ENCODE measurements around the gene ST6GAL1. TPM values are rescaled to one million over a fixed set of nuclear protein-coding genes. Genes with fewer than 3 reads are reported as not detected.

The ST6GAL1 gene
- total and polyA plus RNA-seq, 2 of the 4 experiments (the other 2 are of a cell fraction), result 1.4 to 2.9 TPM

DNA sequence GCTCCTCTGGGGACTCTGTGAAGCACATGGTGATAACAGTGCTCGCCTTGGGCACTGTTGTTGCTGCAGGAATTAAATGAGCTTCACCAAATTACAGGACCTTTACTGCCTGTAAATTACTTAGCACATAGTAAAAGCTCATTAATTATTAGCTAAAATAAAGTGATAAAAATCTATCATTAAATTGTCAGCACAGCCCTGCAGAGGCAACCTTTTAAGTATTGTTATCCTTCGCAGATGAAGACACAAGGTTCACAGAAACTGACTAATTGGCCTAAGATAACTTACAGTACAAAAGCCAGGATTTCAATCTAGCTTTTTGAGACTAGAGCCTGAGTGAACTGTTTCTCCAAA lies 96.0 kb downstream of the ST6GAL1 start:
- no peak overlapping the region for H2BK5ac ChIP-seq (ENCODE audit: low read depth, low read length, poor library complexity, severe bottlenecking)
- no peaks in the 10 kb centered on the region for H3K79me1 ChIP-seq (ENCODE audit: low read depth in 1 of 2, low read length in 2 of 2)
- no peak overlapping the region for H3K23ac ChIP-seq (ENCODE audit: low read depth, low read length)
- H4K91ac ChIP-seq (ENCODE audit: insufficient read depth, low read depth, low read length), result no peak overlapping the region
- H3K9me3 ChIP-seq (ENCODE audit: control insufficient read depth, insufficient read depth, low read length), result no peaks in the 10 kb centered on the region
- in situ Hi-C loops (cut with MboI; ENCODE audit: low sequenced_read_pairs), result no loop called here
- H4K8ac ChIP-seq (ENCODE audit: low read depth in 2 of 2, low read length in 2 of 2), result no peak overlapping the region
- no peak overlapping the region for H3K4me2 ChIP-seq (ENCODE audit: low read depth, low read length)
- ChIA-PET CTCF (interaction anchor here (0.6 kb wide), 1 partner anchor 24 kb away, joined by 3 read pairs; no protein-coding TSS in a partner anchor), POLR2A (ENCODE audit: unreplicated experiment) (no interaction called here)
- no peak overlapping the region for H3K4me3 ChIP-seq (ENCODE audit: insufficient read depth, low read depth, low read length)
- no peak overlapping the region for H2BK15ac ChIP-seq (ENCODE audit: low read depth, low read length)
- H2BK120ac ChIP-seq (ENCODE audit: low read depth, low read length), result no peak overlapping the region
- no peak overlapping the region for H2AK9ac ChIP-seq (replicated peaks; ENCODE audit: low read depth, low read length, poor library complexity)
- TF ChIP-seq NFE2L2 (IDR thresholded peaks at IDR 0.05; ENCODE audit: low read depth, low read length) (no peak), POLR2A (IDR thresholded peaks at IDR 0.05; ENCODE audit: low read depth, low read length) (no peak), CHD1 (IDR thresholded peaks at IDR 0.05; ENCODE audit: low read depth, low read length) (no peak), MXI1 (IDR thresholded peaks at IDR 0.05; ENCODE audit: borderline replicate concordance, low read depth, low read length) (no peak), MAZ (IDR thresholded peaks at IDR 0.05; ENCODE audit: borderline replicate concordance, low read depth, low read length) (no peak), MAFK (IDR thresholded peaks at IDR 0.05; ENCODE audit: low read depth, low read length) (no peak), FOS (IDR thresholded peaks at IDR 0.05; ENCODE audit: low read depth, low read length) (no peak), BHLHE40 (IDR thresholded peaks at IDR 0.05; ENCODE audit: low read depth, low read length) (no peak)
- TF ChIP-seq, protein P1, sequence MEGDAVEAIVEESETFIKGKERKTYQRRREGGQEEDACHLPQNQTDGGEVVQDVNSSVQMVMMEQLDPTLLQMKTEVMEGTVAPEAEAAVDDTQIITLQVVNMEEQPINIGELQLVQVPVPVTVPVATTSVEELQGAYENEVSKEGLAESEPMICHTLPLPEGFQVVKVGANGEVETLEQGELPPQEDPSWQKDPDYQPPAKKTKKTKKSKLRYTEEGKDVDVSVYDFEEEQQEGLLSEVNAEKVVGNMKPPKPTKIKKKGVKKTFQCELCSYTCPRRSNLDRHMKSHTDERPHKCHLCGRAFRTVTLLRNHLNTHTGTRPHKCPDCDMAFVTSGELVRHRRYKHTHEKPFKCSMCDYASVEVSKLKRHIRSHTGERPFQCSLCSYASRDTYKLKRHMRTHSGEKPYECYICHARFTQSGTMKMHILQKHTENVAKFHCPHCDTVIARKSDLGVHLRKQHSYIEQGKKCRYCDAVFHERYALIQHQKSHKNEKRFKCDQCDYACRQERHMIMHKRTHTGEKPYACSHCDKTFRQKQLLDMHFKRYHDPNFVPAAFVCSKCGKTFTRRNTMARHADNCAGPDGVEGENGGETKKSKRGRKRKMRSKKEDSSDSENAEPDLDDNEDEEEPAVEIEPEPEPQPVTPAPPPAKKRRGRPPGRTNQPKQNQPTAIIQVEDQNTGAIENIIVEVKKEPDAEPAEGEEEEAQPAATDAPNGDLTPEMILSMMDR (conservative IDR thresholded peaks at IDR 0.05; ENCODE audit: low read depth, low read length), result no peak
- TF ChIP-seq, protein P2, sequence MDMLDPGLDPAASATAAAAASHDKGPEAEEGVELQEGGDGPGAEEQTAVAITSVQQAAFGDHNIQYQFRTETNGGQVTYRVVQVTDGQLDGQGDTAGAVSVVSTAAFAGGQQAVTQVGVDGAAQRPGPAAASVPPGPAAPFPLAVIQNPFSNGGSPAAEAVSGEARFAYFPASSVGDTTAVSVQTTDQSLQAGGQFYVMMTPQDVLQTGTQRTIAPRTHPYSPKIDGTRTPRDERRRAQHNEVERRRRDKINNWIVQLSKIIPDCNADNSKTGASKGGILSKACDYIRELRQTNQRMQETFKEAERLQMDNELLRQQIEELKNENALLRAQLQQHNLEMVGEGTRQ (IDR thresholded peaks at IDR 0.05; ENCODE audit: low read depth, low read length), result no peak
- H3K4ac ChIP-seq (ENCODE audit: low read depth, low read length), result no peak overlapping the region
- dilution Hi-C loops (cut with HindIII; ENCODE audit: low sequenced_read_pairs, unreplicated experiment), result no loop called here
- no peak overlapping the region for H2AFZ ChIP-seq (replicated peaks; ENCODE audit: low read length, poor library complexity)
- no peaks in the 10 kb centered on the region; the same call in 1 of the 2 replicates for H3K27me3 ChIP-seq (ENCODE audit: control insufficient read depth, insufficient read depth, low read length)
- H3K36me3 ChIP-seq (ENCODE audit: control insufficient read depth, insufficient read depth, low read length), result no peaks in the 10 kb centered on the region
- DNase-seq (no peak), ATAC-seq (ENCODE audit: low read depth) (no peak)
- BruUV-seq (replicated peaks), result no TSS peak
- WGBS, 2 experiments (ENCODE audit: extremely low coverage in 2 of 2, insufficient read length in 1 of 2), result no CpG with 5 or more reads among the region's 2 CpGs
- no peaks in the 10 kb centered on the region for H3K9me1 ChIP-seq (ENCODE audit: insufficient read depth, low read length)
- no peak overlapping the region for H3K56ac ChIP-seq (ENCODE audit: extremely low read depth, insufficient read depth, low read length)
- no peak overlapping the region for H3K14ac ChIP-seq (replicated peaks; ENCODE audit: low read depth, low read length)
- intact Hi-C loops (cut with micrococcal nuclease), result no loop called here
- no peak overlapping the region for H4K5ac ChIP-seq (ENCODE audit: low read depth, low read length)
- no peaks in the 10 kb centered on the region for H3K4me1 ChIP-seq (ENCODE audit: control insufficient read depth, insufficient read depth, low read length)
- no peak overlapping the region for H3K18ac ChIP-seq (ENCODE audit: low read depth, low read length)
- no peak overlapping the region for H2BK20ac ChIP-seq (ENCODE audit: low read depth, low read length)
- no peak overlapping the region for H3K9ac ChIP-seq (ENCODE audit: low read depth, low read length)
- H3K27ac ChIP-seq (ENCODE audit: insufficient read depth, low read length), result no peak overlapping the region
- no peak overlapping the region for H2AK5ac ChIP-seq (ENCODE audit: low read depth, low read length)
- no peaks in the 10 kb centered on the region for H4K20me1 ChIP-seq (ENCODE audit: insufficient read depth, low read length)
